Measurements from ENCODE around the gene TSC2. TPM values are rescaled to one million over a fixed set of nuclear protein-coding genes. Genes with fewer than 3 reads are reported as not detected.

Gene TSC2
- 242 to 250 TPM (median 243 TPM) in 3 replicates for total RNA-seq

DNA sequence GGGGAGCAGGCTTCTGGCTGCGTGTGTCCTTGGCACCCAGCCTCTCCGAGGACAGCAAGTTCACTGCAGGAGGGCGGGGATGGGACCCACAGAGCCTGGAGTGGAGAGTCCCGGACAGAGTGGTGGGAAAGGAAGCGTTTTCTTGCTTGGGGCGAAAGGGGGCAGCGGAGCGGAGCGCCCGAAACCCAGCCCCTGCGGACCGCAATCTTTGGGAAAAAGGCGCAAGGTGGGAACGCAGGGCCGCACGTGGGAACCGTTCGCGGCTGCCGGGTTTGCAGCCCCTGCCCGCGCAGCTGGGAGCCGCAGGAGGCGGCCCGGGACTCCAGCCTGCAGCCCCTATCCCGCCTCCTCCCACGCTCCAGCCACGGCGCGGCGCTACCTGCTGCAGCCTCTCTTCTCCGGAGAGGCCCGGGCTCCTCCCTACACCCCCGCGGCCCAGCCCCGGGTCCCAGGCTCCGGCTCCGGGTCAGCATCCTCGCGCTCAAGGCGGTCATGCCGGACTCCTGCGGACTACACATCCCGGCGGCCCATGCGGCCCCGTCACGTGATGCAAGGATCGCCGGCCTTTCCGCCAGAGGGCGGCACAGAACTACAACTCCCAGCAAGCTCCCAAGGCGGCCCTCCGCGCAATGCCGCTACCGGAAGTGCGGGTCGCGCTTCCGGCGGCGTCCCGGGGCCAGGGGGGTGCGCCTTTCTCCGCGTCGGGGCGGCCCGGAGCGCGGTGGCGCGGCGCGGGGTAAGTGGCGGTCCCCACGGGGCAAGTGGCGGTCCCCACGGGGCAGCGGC lies at the start of gene TSC2, which contains the start of gene NTHL1:
TSC2 (plus strand) TSS at position 656 of the 786 bp plus-strand sequence. CDS start 631 bp downstream, outside the sequence.
NTHL1 (minus strand) TSS at position 505 of the 786 bp plus-strand sequence; CDS start at position 494, 11 bp downstream.
- peak within 1 kb of the TSS; percentile 57 for H3K27ac Mint-ChIP-seq
- peaks cover 7% of the 10 kb centered on the region for H3K36me3 Mint-ChIP-seq
- no peaks in the 10 kb centered on the region for H3K27me3 Mint-ChIP-seq (ENCODE audit: low read depth)

DNA sequence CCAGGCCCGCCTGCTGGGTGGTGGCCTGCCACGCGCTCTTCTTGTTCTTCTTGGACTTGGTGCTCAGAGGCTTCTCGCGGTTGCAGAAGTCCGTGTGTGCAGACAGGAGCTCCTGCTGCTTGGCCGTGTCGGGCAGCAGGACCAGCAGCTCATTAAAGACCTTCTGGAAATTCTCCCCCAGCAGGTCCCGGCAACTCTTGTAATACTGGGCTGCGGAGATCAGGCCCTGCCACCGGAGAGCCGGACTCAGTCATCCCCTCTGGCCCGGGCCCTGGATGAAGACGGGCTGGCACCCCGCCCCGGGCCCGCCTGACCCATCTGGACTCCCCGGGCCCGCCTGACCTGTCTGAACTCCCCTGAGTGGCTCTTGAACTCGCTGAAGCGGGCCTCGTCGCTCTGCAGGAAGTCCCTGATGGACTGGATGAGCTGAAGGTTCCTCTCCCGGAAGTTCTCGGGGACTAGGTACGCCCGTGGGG lies 49.4 kb upstream of the TSC2 start:
- Mint-ChIP-seq H3K9me3 (no peaks in the 10 kb centered on the region), H3K27ac (no peak overlapping the region), H3K27me3 (ENCODE audit: low read depth) (peaks cover 2% of the 10 kb centered on the region), H3K4me3 (no peak overlapping the region), H3K36me3 (peaks cover 20% of the 10 kb centered on the region), H3K4me1 (no peaks in the 10 kb centered on the region)
- TF ChIP-seq, protein P1, sequence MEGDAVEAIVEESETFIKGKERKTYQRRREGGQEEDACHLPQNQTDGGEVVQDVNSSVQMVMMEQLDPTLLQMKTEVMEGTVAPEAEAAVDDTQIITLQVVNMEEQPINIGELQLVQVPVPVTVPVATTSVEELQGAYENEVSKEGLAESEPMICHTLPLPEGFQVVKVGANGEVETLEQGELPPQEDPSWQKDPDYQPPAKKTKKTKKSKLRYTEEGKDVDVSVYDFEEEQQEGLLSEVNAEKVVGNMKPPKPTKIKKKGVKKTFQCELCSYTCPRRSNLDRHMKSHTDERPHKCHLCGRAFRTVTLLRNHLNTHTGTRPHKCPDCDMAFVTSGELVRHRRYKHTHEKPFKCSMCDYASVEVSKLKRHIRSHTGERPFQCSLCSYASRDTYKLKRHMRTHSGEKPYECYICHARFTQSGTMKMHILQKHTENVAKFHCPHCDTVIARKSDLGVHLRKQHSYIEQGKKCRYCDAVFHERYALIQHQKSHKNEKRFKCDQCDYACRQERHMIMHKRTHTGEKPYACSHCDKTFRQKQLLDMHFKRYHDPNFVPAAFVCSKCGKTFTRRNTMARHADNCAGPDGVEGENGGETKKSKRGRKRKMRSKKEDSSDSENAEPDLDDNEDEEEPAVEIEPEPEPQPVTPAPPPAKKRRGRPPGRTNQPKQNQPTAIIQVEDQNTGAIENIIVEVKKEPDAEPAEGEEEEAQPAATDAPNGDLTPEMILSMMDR (IDR thresholded peaks at IDR 0.05; ENCODE audit: unreplicated experiment): no peak
- DNase-seq (ENCODE audit: low spot score in 2 of 2, unreplicated experiment in 2 of 2): no peak

More for the DNA sequence above, at the start of gene TSC2, which contains the start of gene NTHL1:
- peaks cover 21% of the 10 kb centered on the region for H3K4me1 Mint-ChIP-seq
- DNase-seq (ENCODE audit: low spot score in 2 of 2, unreplicated experiment in 2 of 2): peak; percentile 92 to 96
- no peaks in the 10 kb centered on the region for H3K9me3 Mint-ChIP-seq
- TF ChIP-seq, protein P1 (IDR thresholded peaks at IDR 0.05; ENCODE audit: unreplicated experiment): peak; percentile 72
- peak within 1 kb of the TSS; percentile 89 for H3K4me3 Mint-ChIP-seq

DNA sequence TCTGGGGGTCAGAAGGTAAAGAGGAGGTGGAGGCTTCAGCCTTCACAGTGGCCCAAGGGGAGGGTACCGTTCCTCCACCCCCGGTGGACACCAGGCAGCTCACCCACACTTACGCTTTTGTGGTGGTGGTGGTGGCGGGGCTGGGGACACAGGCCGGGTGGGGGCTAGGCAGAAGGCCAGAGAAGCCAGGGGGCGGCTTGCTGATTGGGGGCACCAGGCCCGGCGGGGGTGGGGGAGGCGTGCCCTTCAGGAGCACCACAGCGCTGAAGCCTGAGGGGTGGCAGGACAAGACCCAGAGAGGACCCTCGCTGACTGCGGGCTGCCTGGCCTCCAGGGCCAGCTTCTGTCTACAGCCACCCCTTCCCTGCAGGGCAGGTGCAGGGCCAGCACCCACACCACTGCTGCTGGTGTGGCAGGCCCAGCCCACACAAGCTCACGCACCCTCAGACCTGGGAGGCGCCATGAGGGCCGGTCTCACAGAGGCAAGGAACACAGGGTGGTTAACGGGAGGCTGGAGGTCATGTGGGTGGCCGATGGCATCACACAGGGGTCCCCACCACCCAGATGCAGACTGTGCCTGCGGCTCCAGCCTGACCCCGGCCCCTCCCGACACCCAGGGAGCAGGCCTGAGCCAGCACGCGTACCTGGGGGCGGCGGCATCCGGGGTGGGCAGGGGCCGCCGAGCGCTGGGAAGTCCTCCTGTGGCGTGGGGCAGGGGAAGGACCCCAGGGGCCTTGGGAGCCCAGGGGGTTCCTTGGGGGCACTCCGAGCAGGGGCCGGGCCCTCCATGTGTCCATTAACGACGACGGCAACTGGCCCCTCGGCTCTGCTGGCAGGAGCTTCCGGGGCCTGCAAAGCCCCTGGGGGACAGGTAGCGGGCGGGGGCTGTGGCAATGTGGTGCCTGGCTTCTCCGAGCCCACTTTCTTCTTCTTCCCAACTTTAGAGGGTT lies 48.7 kb upstream of the TSC2 start:
- H3K27me3 Mint-ChIP-seq (ENCODE audit: low read depth): no peaks in the 10 kb centered on the region
- no peak overlapping the region for H3K4me3 Mint-ChIP-seq
- no peak for DNase-seq (ENCODE audit: low spot score in 2 of 2, unreplicated experiment in 2 of 2)
- no peaks in the 10 kb centered on the region for H3K4me1 Mint-ChIP-seq
- TF ChIP-seq, protein P1 (IDR thresholded peaks at IDR 0.05; ENCODE audit: unreplicated experiment): no peak
- H3K36me3 Mint-ChIP-seq: peaks cover 20% of the 10 kb centered on the region
- H3K27ac Mint-ChIP-seq: no peak overlapping the region
- H3K9me3 Mint-ChIP-seq: no peaks in the 10 kb centered on the region

DNA sequence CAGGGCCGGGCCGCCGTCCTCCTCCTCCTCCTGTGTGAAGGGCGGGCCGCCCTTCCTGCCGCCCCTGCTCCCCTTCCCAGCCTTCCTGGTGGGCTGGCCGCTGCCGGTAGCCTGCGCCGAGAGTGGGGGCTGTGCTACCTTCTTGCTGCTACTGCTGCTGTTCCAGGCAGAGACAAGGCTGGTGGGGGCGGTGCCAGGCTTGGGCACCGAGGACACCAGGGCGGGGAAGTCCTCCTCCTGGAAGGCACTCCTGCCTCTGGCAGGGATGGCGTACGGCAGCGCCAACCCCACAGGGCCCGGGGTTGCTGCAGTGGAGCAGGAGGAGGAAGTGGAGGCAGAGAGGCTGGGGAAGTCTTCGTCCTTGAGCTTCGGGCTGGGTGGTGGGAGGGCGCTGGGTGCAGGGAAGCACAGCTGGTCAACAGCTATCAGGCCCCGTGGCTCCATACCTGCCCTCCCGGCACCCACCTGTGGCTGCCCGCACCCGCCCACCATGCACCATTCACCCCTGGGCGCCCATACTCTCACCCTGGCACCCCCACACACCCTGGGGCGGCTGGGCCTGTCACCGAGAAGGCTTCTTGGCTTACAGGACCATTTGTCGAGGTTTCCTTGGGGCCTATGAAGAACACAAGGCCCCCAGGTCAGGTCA lies 47.8 kb upstream of the TSC2 start:
- TF ChIP-seq, protein P1 (IDR thresholded peaks at IDR 0.05; ENCODE audit: unreplicated experiment): no peak
- DNase-seq (ENCODE audit: low spot score in 2 of 2, unreplicated experiment in 2 of 2): no peak
- H3K27ac Mint-ChIP-seq: no peak overlapping the region
- H3K9me3 Mint-ChIP-seq: no peaks in the 10 kb centered on the region
- peaks cover 2% of the 10 kb centered on the region for H3K4me1 Mint-ChIP-seq
- H3K4me3 Mint-ChIP-seq: no peak overlapping the region
- H3K36me3 Mint-ChIP-seq: peaks cover 20% of the 10 kb centered on the region
- no peaks in the 10 kb centered on the region for H3K27me3 Mint-ChIP-seq (ENCODE audit: low read depth)

DNA sequence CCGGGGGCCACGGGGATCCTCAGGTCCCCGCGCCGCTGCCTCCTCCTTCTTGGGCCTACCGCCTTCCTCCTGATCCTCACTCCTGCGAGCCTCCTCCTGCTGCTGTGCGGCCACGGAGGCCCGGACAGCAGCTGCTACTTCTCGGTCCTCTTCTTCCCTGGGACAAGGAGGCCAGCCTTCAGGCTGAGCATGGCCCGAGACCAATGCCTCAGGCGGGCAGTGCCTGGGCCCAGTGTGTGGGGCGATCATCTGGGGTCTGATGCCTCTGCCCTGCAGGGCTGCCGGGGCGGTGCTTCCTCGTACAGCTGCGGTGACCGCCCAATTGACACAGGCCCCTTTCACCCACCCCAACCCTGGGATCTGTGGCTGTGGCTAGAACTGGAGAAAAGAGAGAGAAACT lies 46.8 kb upstream of the TSC2 start:
- TF ChIP-seq, protein P1 (IDR thresholded peaks at IDR 0.05; ENCODE audit: unreplicated experiment): no peak
- Mint-ChIP-seq H3K36me3 (peaks cover 13% of the 10 kb centered on the region), H3K4me3 (no peak overlapping the region), H3K9me3 (no peaks in the 10 kb centered on the region), H3K27ac (no peak overlapping the region), H3K4me1 (peaks cover 4% of the 10 kb centered on the region), H3K27me3 (ENCODE audit: low read depth) (no peaks in the 10 kb centered on the region)
- DNase-seq (ENCODE audit: low spot score in 2 of 2, unreplicated experiment in 2 of 2): no peak
